ENCODE results near the gene MCCC1.

DNA sequence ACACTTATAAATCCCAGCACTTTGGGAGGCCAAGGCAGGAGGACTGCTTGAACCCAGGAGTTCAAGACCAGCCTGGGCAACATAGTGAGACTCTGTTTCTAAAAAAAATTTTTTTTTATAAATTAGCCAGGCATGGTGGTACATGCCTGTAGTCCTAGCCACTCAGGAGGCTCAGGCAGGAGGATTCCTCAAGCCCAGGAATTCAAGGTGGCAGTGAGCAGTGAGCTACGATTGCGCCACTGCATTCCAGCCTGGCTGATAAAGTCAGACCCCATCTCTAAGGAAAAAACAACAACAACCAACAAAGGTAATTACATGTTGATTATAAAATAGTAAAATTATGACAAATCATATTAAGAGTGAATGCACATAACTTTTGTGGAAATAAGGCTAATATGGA is 40.9 kb downstream of the MCCC1 start:
- no peak for TF ChIP-seq EZH2phosphoT487 (conservative IDR thresholded peaks at IDR 0.05; ENCODE audit: low read length)
- TF ChIP-seq, protein P1, sequence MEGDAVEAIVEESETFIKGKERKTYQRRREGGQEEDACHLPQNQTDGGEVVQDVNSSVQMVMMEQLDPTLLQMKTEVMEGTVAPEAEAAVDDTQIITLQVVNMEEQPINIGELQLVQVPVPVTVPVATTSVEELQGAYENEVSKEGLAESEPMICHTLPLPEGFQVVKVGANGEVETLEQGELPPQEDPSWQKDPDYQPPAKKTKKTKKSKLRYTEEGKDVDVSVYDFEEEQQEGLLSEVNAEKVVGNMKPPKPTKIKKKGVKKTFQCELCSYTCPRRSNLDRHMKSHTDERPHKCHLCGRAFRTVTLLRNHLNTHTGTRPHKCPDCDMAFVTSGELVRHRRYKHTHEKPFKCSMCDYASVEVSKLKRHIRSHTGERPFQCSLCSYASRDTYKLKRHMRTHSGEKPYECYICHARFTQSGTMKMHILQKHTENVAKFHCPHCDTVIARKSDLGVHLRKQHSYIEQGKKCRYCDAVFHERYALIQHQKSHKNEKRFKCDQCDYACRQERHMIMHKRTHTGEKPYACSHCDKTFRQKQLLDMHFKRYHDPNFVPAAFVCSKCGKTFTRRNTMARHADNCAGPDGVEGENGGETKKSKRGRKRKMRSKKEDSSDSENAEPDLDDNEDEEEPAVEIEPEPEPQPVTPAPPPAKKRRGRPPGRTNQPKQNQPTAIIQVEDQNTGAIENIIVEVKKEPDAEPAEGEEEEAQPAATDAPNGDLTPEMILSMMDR (IDR thresholded peaks at IDR 0.05; ENCODE audit: insufficient read depth, low read length, poor library complexity, severe bottlenecking): no peak
